NCI-H526 treated with DMSO at 0.1 percent for 48 hours (cell line): Measurements from ENCODE around the gene RPGRIP1.
"Not testable (repeated sequence)": the region's sequence is repeated elsewhere in the genome, so short reads cannot be mapped to it uniquely, and the experiment has no call there.

Experiments used
- DNase-seq: peaks from one replicate; lab custom pipeline; 2025; lab: John Stamatoyannopoulos, UW

RPGRIP1 gene

GRCh38 chr14:21279783-21280182, at the start of gene RPGRIP1:
Gene RPGRIP1 (plus strand): TSS chr14:21280083. CDS start chr14:21287977, 7,894 bp downstream.
- no peak for DNase-seq

- no peak for DNase-seq
These were observed 48.7 kb upstream of the RPGRIP1 start for GRCh38 chr14:21231020-21231652.

GRCh38 chr14:21233457-21234076, 46.3 kb upstream of the RPGRIP1 start:
- DNase-seq, result no peak

- no peak for DNase-seq
These were observed 45.8 kb upstream of the RPGRIP1 start for GRCh38 chr14:21234112-21234511.

- no peak for DNase-seq
These were observed 42.7 kb upstream of the RPGRIP1 start for GRCh38 chr14:21236948-21237797.

- no peak for DNase-seq
These were observed 40.9 kb upstream of the RPGRIP1 start for GRCh38 chr14:21238823-21239518.

GRCh38 chr14:21240417-21240816, 39.5 kb upstream of the RPGRIP1 start:
- DNase-seq, result no peak

- no peak for DNase-seq
These were observed 38.6 kb upstream of the RPGRIP1 start for GRCh38 chr14:21241218-21241819.

GRCh38 chr14:21244544-21244943, 35.3 kb upstream of the RPGRIP1 start:
- no peak for DNase-seq

- DNase-seq, result no peak
These were observed 34.1 kb upstream of the RPGRIP1 start for GRCh38 chr14:21245813-21246212.

GRCh38 chr14:21248338-21248737, 31.5 kb upstream of the RPGRIP1 start:
- no peak for DNase-seq

GRCh38 chr14:21248739-21249411, 31.0 kb upstream of the RPGRIP1 start:
- DNase-seq, result no peak

GRCh38 chr14:21251215-21251614, 28.7 kb upstream of the RPGRIP1 start:
- DNase-seq, result no peak

GRCh38 chr14:21252149-21252548, 27.7 kb upstream of the RPGRIP1 start:
- no peak for DNase-seq

- no peak for DNase-seq
These were observed 24.3 kb upstream of the RPGRIP1 start for GRCh38 chr14:21255385-21256101.

GRCh38 chr14:21256102-21256447, 23.8 kb upstream of the RPGRIP1 start:
- DNase-seq, result not testable (repeated sequence)

- no peak for DNase-seq
These were observed 23.1 kb upstream of the RPGRIP1 start for GRCh38 chr14:21256539-21257393.

- no peak for DNase-seq
These were observed 22.4 kb upstream of the RPGRIP1 start for GRCh38 chr14:21257394-21257909.
